GM19328 (cell line): ENCODE measurements around the gene DDX41.

ENCODE experiments used
- ATAC-seq: cut with Tn5 transposase; IDR thresholded peaks from one replicate; pipeline ENCODE4 v1.9.1; 2021; ENCODE audit warnings: mild to moderate bottlenecking, moderate library complexity; ENCODE audit not compliant: unreplicated experiment

DDX41 gene

DNA sequence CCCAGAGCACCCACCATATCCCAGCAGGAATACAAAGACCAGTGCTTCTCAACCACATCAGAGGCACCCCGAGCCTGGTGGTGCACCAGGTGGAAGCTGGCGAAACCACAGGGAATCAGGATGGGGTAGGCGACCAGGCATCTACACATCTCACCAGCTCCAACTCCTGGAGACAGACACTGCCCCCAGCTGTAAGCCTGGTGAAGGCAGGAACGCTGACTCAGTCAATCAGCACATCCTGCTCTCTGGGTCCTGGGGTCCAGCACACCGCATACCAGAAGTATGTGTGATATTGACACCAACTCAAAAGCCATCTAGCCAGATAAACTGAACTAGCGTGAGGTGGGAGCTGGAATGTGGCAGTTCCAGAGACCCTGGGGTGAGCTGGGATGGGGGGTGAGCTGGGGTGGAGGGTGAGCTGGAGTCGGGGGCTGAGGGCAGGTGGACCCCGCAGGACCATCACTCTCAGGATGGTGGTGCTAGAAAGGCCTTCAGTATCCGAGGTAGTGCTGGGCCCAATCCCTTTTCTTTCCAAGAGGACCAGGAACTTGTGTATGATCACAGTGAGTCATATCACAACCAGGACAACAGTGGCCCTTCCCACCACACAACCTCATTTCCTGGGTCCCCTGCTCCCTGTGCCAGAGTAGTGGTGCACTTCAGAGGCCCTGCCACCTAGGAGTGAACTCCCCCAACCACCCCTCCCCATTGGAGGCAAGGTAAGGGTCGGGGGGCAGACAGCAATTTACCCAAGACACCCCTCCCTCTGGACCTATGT is 45.8 kb downstream of the DDX41 start:
- no peak for ATAC-seq

DNA sequence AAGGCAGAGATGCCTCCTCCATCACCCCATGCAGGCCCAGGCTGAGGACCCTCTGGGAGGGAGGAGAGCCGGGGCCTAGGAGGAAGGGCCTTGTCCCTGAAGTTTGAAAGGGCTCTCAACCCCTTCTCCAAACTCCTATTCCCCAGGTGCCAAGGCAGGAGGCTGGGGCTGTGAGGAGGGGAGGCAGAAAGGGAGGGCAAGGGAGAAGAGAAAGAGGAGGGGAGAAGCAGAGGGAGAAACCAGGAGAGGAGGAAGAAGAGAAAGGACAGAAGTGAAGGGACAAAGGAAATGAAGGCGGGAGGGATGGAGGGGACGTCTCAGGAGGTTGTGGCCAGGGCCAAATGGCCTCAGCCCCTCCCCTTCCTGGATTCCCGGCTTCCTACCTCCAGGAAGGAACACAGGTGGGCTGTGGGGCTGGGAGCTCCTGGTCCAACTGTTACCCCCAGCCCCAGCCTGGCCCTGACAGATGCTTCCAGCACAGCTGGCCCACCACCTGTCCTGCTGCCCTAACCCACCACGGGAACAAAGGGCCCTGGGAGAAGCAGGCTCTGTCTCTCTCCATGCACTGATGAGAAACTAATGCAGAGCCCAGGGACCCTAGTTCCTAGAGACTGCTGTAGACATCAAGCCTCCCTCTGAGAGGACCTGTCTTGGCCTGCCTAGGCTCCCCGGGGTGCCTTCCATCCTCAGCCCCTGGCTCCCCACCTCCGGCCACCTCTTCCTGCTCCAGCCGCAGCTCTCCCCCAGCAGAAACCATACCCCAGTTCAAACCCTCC is 46.8 kb downstream of the DDX41 start:
- no peak for ATAC-seq

DNA sequence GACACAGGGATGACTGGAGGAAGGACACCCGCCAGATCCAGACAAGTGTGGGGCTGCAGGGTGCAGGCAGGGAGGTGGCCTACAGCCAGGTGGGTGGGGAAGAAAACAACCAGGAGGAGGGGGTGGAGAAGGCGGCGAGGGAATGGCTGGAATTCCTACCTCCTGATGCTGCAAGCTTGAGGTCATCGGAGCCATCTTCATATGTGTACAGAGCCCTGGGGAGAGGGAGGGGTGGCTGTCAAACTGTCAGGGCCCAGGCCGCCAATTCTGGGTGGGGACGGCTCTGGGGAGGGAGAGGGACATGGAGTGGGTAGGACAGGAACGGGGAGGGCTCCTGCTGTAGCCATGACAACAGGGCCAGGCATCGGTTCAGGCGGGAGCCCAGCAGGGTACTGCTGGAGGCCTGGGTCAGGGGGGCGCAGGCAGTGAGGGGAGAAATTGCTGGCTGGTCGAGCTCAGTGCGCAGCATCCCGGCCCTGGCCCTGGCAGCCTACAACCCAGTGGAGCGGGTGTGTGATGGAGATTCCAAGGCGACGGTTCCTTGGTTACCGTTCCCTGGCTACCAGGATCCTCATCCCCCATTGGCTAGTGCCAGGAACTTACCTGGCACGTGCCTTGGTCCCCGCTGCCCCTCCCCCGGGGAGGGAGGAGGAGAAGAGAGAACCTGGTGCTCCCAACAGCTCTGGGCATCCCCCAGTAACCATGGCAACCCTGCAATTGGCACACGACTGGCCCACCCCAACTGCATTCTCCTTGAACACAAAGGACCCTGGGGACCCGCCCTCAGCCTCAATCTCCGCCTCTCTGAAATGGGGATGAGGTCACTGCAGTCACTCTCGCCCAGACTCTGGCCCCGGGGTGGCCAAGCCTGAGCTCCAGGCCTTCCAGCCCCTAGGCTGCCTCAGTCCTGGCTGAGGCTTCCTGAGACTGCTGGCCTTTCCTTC is 47.8 kb downstream of the DDX41 start:
- no peak for ATAC-seq

DNA sequence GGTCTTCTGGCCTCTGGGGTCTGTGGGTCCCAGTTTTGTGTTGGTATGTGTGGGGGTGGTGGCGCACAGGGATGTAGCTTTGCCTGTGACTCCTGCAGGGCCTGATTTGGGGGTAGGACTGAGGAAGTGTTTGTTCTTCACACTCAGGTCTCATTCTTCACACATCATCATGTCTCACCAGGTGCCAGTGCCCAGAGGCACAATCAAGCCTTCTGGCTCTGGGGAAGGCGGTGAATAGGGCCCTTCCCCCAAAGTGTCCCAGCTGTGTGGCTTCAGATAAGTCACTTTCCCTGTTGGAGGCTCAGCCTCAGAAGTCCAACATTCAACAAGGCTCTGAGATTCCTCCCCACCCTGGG is 48.5 kb downstream of the DDX41 start:
- no peak for ATAC-seq

DNA sequence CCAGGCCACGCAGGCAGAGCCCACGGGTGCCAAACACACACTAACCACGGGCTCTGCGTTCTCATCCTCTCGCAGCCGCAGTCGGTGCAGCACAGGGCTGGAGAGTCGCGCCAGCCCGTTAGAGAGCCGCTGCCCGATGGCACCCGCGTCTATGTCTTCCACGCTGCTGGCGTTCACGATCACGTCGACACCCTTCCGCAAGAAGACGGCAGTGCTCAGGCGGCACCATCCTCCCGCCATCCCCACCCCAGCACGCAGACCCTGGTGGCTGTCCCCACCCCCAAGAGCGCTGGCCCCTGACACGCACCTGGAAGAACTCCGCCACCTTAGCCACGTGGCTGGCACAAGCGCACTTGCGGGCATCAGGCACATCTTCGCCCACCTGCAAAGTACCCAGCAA is 49.3 kb downstream of the DDX41 start:
- ATAC-seq: no peak

DNA sequence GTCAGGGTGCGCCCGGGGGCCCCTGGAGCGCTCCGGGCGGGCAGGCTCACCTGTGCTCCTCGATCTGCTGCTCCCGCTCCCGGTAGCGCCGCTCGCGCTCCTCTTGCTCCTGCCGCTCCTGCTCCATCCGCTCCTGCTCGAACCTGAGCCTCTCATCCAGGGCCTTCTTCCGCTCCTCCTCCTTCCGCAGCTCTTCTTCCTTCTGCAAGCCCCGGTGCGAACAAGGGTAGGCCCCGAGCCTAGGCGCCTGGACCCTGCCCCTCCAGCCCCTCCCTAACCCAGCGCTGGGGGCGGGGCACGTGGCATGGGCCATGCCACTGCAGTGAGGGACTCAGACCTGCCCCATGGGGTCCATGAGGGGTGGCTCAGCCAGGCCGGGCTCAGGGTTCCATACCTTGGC is 49.9 kb downstream of the DDX41 start:
- ATAC-seq: no peak

DNA sequence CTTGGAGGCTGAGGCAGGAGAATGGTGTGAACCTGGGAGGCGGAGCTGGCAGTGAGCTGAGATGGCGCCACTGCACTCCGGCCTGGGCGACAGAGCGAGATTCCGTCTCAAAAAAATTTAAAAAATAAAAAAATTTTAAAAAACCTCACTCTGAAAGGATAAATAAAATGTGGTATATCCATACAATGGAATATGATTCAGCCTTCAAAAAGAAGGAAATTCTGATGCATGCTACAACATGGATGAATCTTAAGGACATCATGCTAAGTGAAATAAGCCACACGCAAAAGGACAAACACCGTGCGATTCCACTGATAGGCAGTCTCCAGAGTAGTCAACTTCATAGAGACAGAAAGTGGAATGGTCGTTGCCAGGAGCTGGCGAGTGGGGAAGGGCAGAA is 51.7 kb downstream of the DDX41 start:
- ATAC-seq: no peak

DNA sequence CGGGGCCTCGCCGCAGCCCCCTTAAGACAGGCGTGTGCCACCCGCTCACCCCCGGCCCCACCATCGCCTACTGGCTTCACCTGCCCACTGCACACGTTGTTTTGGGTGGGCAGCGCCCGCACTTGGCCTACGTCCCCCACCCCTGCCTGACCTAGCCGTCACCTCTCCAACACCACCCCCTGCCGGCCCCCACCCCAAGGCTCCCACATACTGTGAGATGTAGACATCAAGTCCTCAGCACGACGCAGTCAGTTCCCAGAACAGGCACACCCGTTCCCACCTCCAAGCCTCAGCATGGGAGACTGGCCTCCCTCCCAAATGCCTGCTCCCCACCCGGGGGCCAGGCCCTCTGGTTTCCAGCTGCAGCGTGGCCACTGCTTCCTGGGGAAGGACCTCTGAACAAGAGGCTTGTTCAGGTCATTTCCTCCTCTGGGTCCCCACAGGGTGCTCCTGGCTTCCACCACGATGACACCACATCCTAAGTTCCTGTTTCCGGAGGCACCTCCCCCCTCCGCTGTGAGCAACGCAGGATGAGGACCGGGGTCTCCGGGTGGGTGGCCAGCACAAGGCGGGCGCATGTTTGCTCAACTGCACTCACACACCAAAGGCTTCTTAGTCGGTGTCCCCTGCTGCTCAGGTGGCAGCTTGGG is 54.6 kb downstream of the DDX41 start:
- no peak for ATAC-seq
